Hair follicle dermal papilla cell (primary cell): ENCODE results near the gene RTKN. TPM values are rescaled to one million over a fixed set of nuclear protein-coding genes. Genes with fewer than 3 reads are reported as not detected.

Source experiments
- total RNA-seq: library from RNA; depleted of rRNA; stranded (reverse); fragments of >200 nt; gene quantifications from 2 replicates; pipeline ENCODE4 v1.2.3, GENCODE V29; 2012

Gene RTKN
- total RNA-seq: 19.2 and 21.7 TPM in 2 replicates

GRCh38 chr2:74441690-74442482, at the start of gene RTKN:
RTKN (minus strand) TSS chr2:74441937; CDS start chr2:74441816, 121 bp downstream.

GRCh38 chr2:74482801-74483674, 41.3 kb upstream of the RTKN start, which contains the start of the genes CCDC142 and TTC31:
CCDC142 (minus strand) TSS chr2:74482998; CDS start chr2:74482837, 161 bp downstream.
TTC31 (plus strand) TSS chr2:74483081; CDS start chr2:74483096, 15 bp downstream.

GRCh38 chr2:74472086-74472944, 30.6 kb upstream of the RTKN start, which contains the start of gene MRPL53:
MRPL53 (minus strand) TSS chr2:74472680; CDS start chr2:74472660, 20 bp downstream.

GRCh38 chr2:74458132-74458937, 16.6 kb upstream of the RTKN start, which contains the start of gene WBP1:
WBP1 (plus strand) TSS chr2:74458438; CDS start chr2:74458603, 165 bp downstream.

GRCh38 chr2:74454654-74455511, 13.1 kb upstream of the RTKN start, which contains the start of gene INO80B:
INO80B (plus strand) TSS chr2:74455087; CDS start chr2:74455117, 30 bp downstream.

GRCh38 chr2:74421221-74421870, 20.4 kb downstream of the RTKN start, which contains the start of the genes C2orf81 and WDR54:
C2orf81 (minus strand) TSS chr2:74421619; CDS start chr2:74421560, 59 bp downstream.
WDR54 (plus strand) TSS chr2:74421730; CDS start chr2:74422154, 424 bp downstream.

GRCh38 chr2:74379851-74380789, 61.6 kb downstream of the RTKN start, which contains the start of gene DCTN1:
DCTN1 (minus strand) TSS chr2:74380311; CDS start chr2:74380037, 274 bp downstream.

Other genes with a start within 250 kb of the RTKN start
- 115 and 145 TPM in 2 replicates for gene MTHFD2, start 243.3 kb downstream of the RTKN start, total RNA-seq
- 0.81 and 1.1 TPM in 2 replicates for gene SLC4A5, start 98.5 kb downstream of the RTKN start, total RNA-seq
- 166 and 172 TPM in 2 replicates for gene DCTN1, start 61.6 kb downstream of the RTKN start, total RNA-seq
- 3.1 and 3.8 TPM in 2 replicates for gene C2orf81, start 20.3 kb downstream of the RTKN start, total RNA-seq
- gene WDR54, start 20.2 kb downstream of the RTKN start, total RNA-seq: 20.3 and 25.6 TPM in 2 replicates
- gene INO80B, start 13.2 kb upstream of the RTKN start, total RNA-seq: 12.8 and 23.1 TPM in 2 replicates
- gene WBP1, start 16.5 kb upstream of the RTKN start, total RNA-seq: 42.7 and 54.3 TPM in 2 replicates
- 48.5 and 63.1 TPM in 2 replicates for gene MOGS, start 23.4 kb upstream of the RTKN start, total RNA-seq
- gene MRPL53, start 30.7 kb upstream of the RTKN start, total RNA-seq: 19.3 and 21.6 TPM in 2 replicates
- gene CCDC142, start 41.1 kb upstream of the RTKN start, total RNA-seq: 17.7 and 27.6 TPM in 2 replicates
- 17.0 and 19.0 TPM in 2 replicates for gene TTC31, start 41.1 kb upstream of the RTKN start, total RNA-seq
- 1.9 and 2.1 TPM in 2 replicates for gene LBX2, start 57.7 kb upstream of the RTKN start, total RNA-seq
- 28.4 and 34.1 TPM in 2 replicates for gene PCGF1, start 65.8 kb upstream of the RTKN start, total RNA-seq
- not detected in 2 replicates for gene TLX2, start 72.5 kb upstream of the RTKN start, total RNA-seq
- gene DQX1, start 84.3 kb upstream of the RTKN start, total RNA-seq: 0.16 TPM in 1 of 2 replicates, not detected in the other
- 65.1 and 68.2 TPM in 2 replicates for gene AUP1, start 87.8 kb upstream of the RTKN start, total RNA-seq
- gene HTRA2, start 88.0 kb upstream of the RTKN start, total RNA-seq: 41.3 and 42.7 TPM in 2 replicates
- gene LOXL3, start 112.0 kb upstream of the RTKN start, total RNA-seq: 14.7 and 20.6 TPM in 2 replicates
- 31.0 and 31.3 TPM in 2 replicates for gene DOK1, start 112.8 kb upstream of the RTKN start, total RNA-seq
- gene M1AP, start 206.4 kb upstream of the RTKN start, total RNA-seq: 0.12 and 0.16 TPM in 2 replicates
- gene SEMA4F, start 212.3 kb upstream of the RTKN start, total RNA-seq: 9.7 and 10.1 TPM in 2 replicates